SK-N-MC (cell line): ENCODE results near the gene HAO2.
"Not testable (repeated sequence)": the region's sequence is repeated elsewhere in the genome, so short reads cannot be mapped to it uniquely, and the experiment has no call there.

Experiments used
- DNase-seq: peaks from one replicate; pipeline ENCODE4 v3.0.0-alpha.2; 2011; ENCODE audit warnings: low read depth, low spot score
- H3K27ac ChIP-seq: fragments of 200-600 bp; sonication (generic); 2 replicates; pipeline ENCODE4 v1.5.1; 2016; ENCODE audit warnings: mixed run types
- H3K36me3 ChIP-seq: fragments of 200-600 bp; sonication (generic); 2 replicates; pipeline ENCODE4 v1.6.1; 2017; ENCODE audit warnings: antibody characterized with exemption, low read length, mixed read lengths; ENCODE audit not compliant: insufficient read depth
- H3K4me3 ChIP-seq: fragments of 200-600 bp; sonication (generic); 2 replicates; pipeline ENCODE4 v1.5.1; 2016
- H3K9ac ChIP-seq: fragments of 200-600 bp; sonication (generic); 2 replicates; pipeline ENCODE4 v1.8.0; 2017; ENCODE audit warnings: mixed run types, mixed read lengths; ENCODE audit not compliant: insufficient read length
- H3K9me3 ChIP-seq: fragments of 200-600 bp; sonication (generic); 2 replicates; pipeline ENCODE4 v1.6.1; 2017; ENCODE audit warnings: low read depth, mild to moderate bottlenecking, antibody characterized with exemption, low read length, moderate library complexity, mixed read lengths
- EZH2 ChIP-seq: fragments of 200-600 bp; sonication (generic); IDR thresholded peaks from one replicate; pipeline ENCODE4 v1.6.1; 2017; ENCODE audit warnings: antibody characterized with exemption
- FOXP2 ChIP-seq: optimal IDR thresholded peaks from 2 replicates; pipeline ENCODE3; 2011; ENCODE audit warnings: mild to moderate bottlenecking, moderate library complexity; ENCODE audit not compliant: insufficient read depth; ENCODE audit errors: extremely low read length, control extremely low read depth
- POLR2AphosphoS5 ChIP-seq: IDR thresholded peaks from 2 replicates; pipeline ENCODE4 v1.6.1; 2012; ENCODE audit warnings: mild to moderate bottlenecking, low read depth, low read length, borderline replicate concordance

HAO2 gene

GRCh38 chr1:119371815-119372214 is 3.2 kb downstream of the HAO2 start:
- Histone ChIP-seq H3K9me3 (no peaks in the 10 kb centered on the region), H3K4me3 (peak overlapping the region; percentile 29), H3K9ac (no peak overlapping the region), H3K36me3 (no peaks in the 10 kb centered on the region), H3K27ac (no peak overlapping the region; the same call in 1 of the 2 replicates)
- TF ChIP-seq FOXP2 (no peak), EZH2 (no peak), POLR2AphosphoS5 (no peak)
- peak; percentile 52 for DNase-seq

DNA sequence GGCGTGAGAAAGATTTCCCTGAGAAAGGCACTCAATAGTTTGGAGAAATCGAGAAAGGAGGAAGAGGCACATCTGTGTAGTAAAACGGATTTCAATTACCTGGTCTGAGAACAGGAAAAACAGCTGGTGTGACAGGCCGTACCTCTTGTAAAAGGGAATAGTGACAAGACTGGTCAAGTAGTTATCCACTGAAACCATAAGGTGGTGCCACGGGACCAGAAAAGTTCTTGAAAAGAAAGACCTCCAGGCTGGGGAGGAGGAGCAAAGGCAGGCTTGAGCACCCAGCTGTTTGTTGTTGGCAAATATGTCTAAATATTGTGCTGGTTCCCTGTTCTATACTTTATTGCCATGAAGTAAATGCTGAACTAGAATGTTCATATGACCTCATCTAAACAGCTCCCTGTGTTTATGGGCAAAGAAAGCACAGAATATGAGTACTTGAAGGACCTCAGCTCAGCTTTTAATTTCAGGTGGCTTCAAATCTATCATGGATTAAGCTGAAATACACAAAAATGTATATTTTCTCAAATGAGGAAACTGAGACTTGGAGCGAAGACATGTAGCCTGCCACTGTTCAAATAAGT is 4.0 kb downstream of the HAO2 start:
- DNase-seq = no peak

DNA sequence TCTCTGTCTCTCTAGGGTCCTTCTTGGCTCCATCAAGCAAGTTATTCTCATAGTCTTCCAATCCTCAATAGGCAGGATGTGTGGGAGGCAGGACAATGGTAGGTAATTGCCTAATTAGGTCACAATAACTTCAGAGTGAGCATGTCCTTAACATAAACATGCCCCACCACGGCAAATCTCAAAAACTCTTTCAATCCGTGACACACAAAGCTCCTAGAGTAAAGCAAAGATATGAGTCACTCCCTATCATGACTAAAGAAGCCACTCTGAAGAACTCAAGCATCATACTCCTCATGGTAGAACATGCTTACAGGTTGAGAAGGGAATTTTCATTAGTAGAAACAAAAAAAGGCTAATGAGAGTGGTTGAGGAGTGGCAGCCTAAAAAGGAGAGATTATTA is 4.9 kb downstream of the HAO2 start:
- Histone ChIP-seq H3K4me3 (no peak overlapping the region), H3K9me3 (no peaks in the 10 kb centered on the region), H3K9ac (no peak overlapping the region), H3K36me3 (no peaks in the 10 kb centered on the region), H3K27ac (no peak overlapping the region)
- no peak for TF ChIP-seq POLR2AphosphoS5
- no peak for TF ChIP-seq FOXP2
- TF ChIP-seq EZH2 = no peak
- DNase-seq = no peak

More for the DNA sequence above, 4.0 kb downstream of the HAO2 start:
- Histone ChIP-seq H3K36me3 (no peaks in the 10 kb centered on the region), H3K9ac (no peak overlapping the region), H3K9me3 (no peaks in the 10 kb centered on the region), H3K4me3 (peak overlapping the region; percentile 29), H3K27ac (no peak overlapping the region)
- no peak for TF ChIP-seq POLR2AphosphoS5
- no peak for TF ChIP-seq FOXP2
- no peak for TF ChIP-seq EZH2

GRCh38 chr1:119374208-119374874 is 5.8 kb downstream of the HAO2 start:
- DNase-seq = no peak
- H3K4me3 ChIP-seq = no peak overlapping the region
- H3K9me3 ChIP-seq = no peaks in the 10 kb centered on the region
- H3K27ac ChIP-seq = no peak overlapping the region
- no peaks in the 10 kb centered on the region for H3K36me3 ChIP-seq
- no peak overlapping the region for H3K9ac ChIP-seq
- TF ChIP-seq FOXP2 (no peak), POLR2AphosphoS5 (no peak), EZH2 (no peak)

GRCh38 chr1:119375366-119375765 is 6.8 kb downstream of the HAO2 start:
- no peak for DNase-seq
- H3K36me3 ChIP-seq = no peaks in the 10 kb centered on the region
- TF ChIP-seq EZH2 = no peak
- TF ChIP-seq FOXP2 = no peak
- no peak for TF ChIP-seq POLR2AphosphoS5
- H3K27ac ChIP-seq = no peak overlapping the region
- no peak overlapping the region for H3K4me3 ChIP-seq
- H3K9ac ChIP-seq = no peak overlapping the region
- H3K9me3 ChIP-seq = no peaks in the 10 kb centered on the region

DNA sequence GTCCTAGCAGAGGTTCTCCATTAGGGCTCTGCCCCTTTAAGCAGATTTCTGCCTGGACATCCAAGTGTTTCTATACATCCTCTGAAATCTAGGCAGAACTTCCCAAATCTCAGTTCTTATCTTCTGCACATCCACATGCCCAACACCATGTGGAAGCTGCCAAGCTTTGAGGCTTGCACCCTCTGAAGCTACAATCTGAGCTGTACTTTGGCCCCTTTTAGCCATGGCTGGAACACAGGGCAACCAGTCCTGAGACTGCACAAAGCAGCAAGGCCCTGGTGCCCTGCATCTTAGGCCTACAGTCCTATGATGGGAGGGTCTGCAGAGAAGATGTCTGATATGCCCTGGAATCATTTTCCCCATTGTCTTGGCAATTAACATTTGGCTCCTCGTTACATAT is 8.0 kb downstream of the HAO2 start:
- no peaks in the 10 kb centered on the region for H3K9me3 ChIP-seq
- H3K4me3 ChIP-seq = no peak overlapping the region
- H3K36me3 ChIP-seq = no peaks in the 10 kb centered on the region
- no peak overlapping the region for H3K27ac ChIP-seq
- no peak overlapping the region for H3K9ac ChIP-seq
- TF ChIP-seq FOXP2 (no peak), EZH2 (no peak), POLR2AphosphoS5 (no peak)
- no peak for DNase-seq

DNA sequence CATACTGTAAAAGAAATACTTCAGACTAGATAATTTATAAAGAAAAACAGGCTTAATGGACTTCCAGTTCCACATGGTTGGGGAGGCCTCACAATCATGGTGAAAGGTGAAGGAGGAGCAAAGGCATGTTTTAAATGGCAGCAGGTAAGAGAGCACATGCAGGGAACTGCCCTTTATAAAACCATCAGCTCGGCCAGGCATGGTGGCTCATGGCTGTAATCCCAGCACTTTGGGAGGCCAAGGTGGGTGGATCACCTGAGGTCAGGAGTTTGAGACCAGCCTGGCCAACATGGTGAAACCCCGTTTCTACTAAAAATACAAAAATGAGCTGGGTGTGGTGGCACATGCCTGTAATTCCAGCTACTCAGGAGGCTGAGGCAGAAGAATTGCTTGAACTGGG is 9.0 kb downstream of the HAO2 start:
- not testable (repeated sequence) for H3K9ac ChIP-seq, H3K9me3 ChIP-seq, H3K27ac ChIP-seq, H3K36me3 ChIP-seq, H3K4me3 ChIP-seq, DNase-seq

DNA sequence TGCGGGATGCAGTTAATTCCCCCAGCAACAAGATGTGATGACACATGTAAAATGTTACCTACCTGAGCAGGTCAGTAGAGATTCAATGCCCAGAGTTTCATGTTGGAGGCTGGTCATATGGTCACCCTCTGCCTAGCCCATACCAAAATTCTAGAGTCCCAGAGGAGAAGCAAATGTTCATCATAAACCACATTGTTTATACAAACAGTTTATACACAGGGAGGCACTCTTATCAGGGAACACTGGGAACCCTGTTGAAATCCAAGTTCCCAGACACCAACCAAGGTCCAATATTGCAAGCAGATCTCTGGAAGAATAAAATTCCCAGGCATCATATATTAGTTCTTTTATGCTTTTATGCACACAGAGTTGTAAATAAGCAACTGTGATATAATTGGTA is 10.5 kb downstream of the HAO2 start:
- Histone ChIP-seq H3K27ac (no peak overlapping the region), H3K9me3 (no peaks in the 10 kb centered on the region), H3K36me3 (no peaks in the 10 kb centered on the region), H3K4me3 (no peak overlapping the region), H3K9ac (no peak overlapping the region)
- DNase-seq = no peak
- TF ChIP-seq EZH2 (no peak), FOXP2 (no peak), POLR2AphosphoS5 (no peak)

DNA sequence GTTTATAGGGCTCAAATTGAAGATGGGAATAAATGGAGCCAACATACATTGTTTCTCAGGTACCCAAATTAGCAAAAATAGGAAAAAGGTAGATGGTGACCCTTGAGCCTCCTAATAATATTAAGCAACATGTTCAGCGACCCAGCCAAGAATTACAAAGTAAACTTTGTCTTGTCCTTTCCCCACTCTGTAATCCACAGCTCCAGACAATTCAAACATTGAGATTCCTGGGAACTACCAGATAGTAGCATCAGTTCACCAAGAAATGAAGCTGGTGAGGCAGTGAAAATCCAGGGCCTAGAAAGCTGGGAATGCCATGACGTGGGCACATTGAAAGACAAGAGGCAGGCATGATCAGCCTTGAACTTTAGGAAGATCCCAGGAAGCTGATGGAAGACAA is 11.7 kb downstream of the HAO2 start:
- Histone ChIP-seq H3K9ac (no peak overlapping the region), H3K9me3 (no peaks in the 10 kb centered on the region), H3K27ac (no peak overlapping the region), H3K4me3 (no peak overlapping the region), H3K36me3 (no peaks in the 10 kb centered on the region)
- no peak for DNase-seq
- TF ChIP-seq POLR2AphosphoS5 (no peak), EZH2 (no peak), FOXP2 (no peak)
